ENCODE data around the gene XYLT1. TPM values are rescaled to one million over a fixed set of nuclear protein-coding genes. Genes with fewer than 3 reads are reported as not detected.

XYLT1 gene
- total RNA-seq, 1 experiment from 2014 or later: 12.5 TPM

DNA sequence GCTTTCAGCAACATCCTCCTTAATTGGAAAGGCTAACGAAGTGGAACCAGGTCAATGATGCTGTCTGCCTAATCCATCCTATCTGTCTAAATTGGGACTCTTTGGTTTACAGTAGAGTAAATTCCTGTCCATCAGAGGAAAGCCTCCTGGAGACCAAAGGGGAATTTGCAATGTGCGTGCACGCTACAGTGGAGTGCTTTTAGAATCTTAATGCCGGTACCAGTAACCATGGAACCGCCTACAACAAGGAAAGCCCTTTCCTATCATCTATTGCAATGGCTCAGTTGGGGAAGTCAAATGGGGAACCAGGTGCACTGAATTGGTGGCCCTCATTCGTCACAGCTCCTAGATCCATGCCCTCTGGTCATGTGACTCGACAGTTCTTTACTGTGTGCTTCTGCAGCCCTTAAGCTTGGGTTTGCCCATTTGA, 110.1 kb downstream of the XYLT1 start:
- no peaks in the 10 kb centered on the region for H3K27me3 ChIP-seq (replicated peaks; ENCODE audit: control insufficient read depth, insufficient read depth, low read length)
- no peak for TF ChIP-seq CTCF (IDR thresholded peaks at IDR 0.05; ENCODE audit: insufficient read depth in 1 of 2, low read depth in 1 of 2, low read length in 1 of 2, severe bottlenecking in 1 of 2, unreplicated experiment in 1 of 2)
- no peaks in the 10 kb centered on the region for H3K4me1 ChIP-seq
- BruUV-seq (replicated peaks): no TSS peak
- H3K4me3 Mint-ChIP-seq (ENCODE audit: unreplicated experiment): no peak overlapping the region
- intact Hi-C loops (cut with micrococcal nuclease; ENCODE audit: unreplicated experiment): no loop called here
- H3K36me3 Mint-ChIP-seq (ENCODE audit: insufficient read depth, unreplicated experiment): no peaks in the 10 kb centered on the region
- POLR2A ChIA-PET: no interaction called here
- no peaks in the 10 kb centered on the region for H3K4me1 Mint-ChIP-seq (ENCODE audit: low read depth, unreplicated experiment)
- no peak overlapping the region for H3K4me3 ChIP-seq (ENCODE audit: low read depth, low read length)
- CTCF ChIA-PET: no interaction called here
- H3K27ac Mint-ChIP-seq (ENCODE audit: unreplicated experiment): no peak overlapping the region
- H3K9me3 Mint-ChIP-seq (ENCODE audit: unreplicated experiment): no peaks in the 10 kb centered on the region
- no peaks in the 10 kb centered on the region for H3K9me3 ChIP-seq
- no peak for DNase-seq
- no peaks in the 10 kb centered on the region for H3K27me3 Mint-ChIP-seq (ENCODE audit: insufficient read depth, unreplicated experiment)
- no peaks in the 10 kb centered on the region for H3K36me3 ChIP-seq (ENCODE audit: control insufficient read depth, insufficient read depth, low read length)

- H3K4me3 ChIP-seq (ENCODE audit: low read depth, low read length): no peak overlapping the region
- TF ChIP-seq CTCF (IDR thresholded peaks at IDR 0.05; ENCODE audit: insufficient read depth in 1 of 2, low read depth in 1 of 2, low read length in 1 of 2, severe bottlenecking in 1 of 2, unreplicated experiment in 1 of 2): no peak
- DNase-seq: no peak
- ChIA-PET POLR2A (no interaction called here), CTCF (no interaction called here)
- H3K27me3 Mint-ChIP-seq (ENCODE audit: insufficient read depth, unreplicated experiment): no peaks in the 10 kb centered on the region
- no peak overlapping the region for H3K27ac Mint-ChIP-seq (ENCODE audit: unreplicated experiment)
- BruUV-seq (replicated peaks): no TSS peak
- no peak overlapping the region for H3K4me3 Mint-ChIP-seq (ENCODE audit: unreplicated experiment)
- intact Hi-C loops (cut with micrococcal nuclease; ENCODE audit: unreplicated experiment): no loop called here
- H3K9me3 Mint-ChIP-seq (ENCODE audit: unreplicated experiment): no peaks in the 10 kb centered on the region
- H3K4me1 ChIP-seq: no peaks in the 10 kb centered on the region
- no peaks in the 10 kb centered on the region for H3K27me3 ChIP-seq (replicated peaks; ENCODE audit: control insufficient read depth, insufficient read depth, low read length)
- no peaks in the 10 kb centered on the region for H3K36me3 Mint-ChIP-seq (ENCODE audit: insufficient read depth, unreplicated experiment)
- no peaks in the 10 kb centered on the region for H3K4me1 Mint-ChIP-seq (ENCODE audit: low read depth, unreplicated experiment)
- H3K9me3 ChIP-seq: no peaks in the 10 kb centered on the region
- H3K36me3 ChIP-seq (ENCODE audit: control insufficient read depth, insufficient read depth, low read length): no peaks in the 10 kb centered on the region
These were observed 110.9 kb downstream of the XYLT1 start for GRCh38 chr16:17359788-17360390.

- H3K27ac Mint-ChIP-seq (ENCODE audit: unreplicated experiment): no peak overlapping the region
- no peaks in the 10 kb centered on the region for H3K4me1 Mint-ChIP-seq (ENCODE audit: low read depth, unreplicated experiment)
- CTCF ChIA-PET: no interaction called here
- POLR2A ChIA-PET: no interaction called here
- H3K9me3 Mint-ChIP-seq (ENCODE audit: unreplicated experiment): no peaks in the 10 kb centered on the region
- no peak overlapping the region for H3K4me3 Mint-ChIP-seq (ENCODE audit: unreplicated experiment)
- Histone ChIP-seq H3K4me1 (no peaks in the 10 kb centered on the region), H3K9me3 (no peaks in the 10 kb centered on the region), H3K27me3 (replicated peaks; ENCODE audit: control insufficient read depth, insufficient read depth, low read length) (no peaks in the 10 kb centered on the region), H3K36me3 (ENCODE audit: control insufficient read depth, insufficient read depth, low read length) (no peaks in the 10 kb centered on the region), H3K4me3 (ENCODE audit: low read depth, low read length) (no peak overlapping the region)
- H3K27me3 Mint-ChIP-seq (ENCODE audit: insufficient read depth, unreplicated experiment): no peaks in the 10 kb centered on the region
- no peak for TF ChIP-seq CTCF (IDR thresholded peaks at IDR 0.05; ENCODE audit: insufficient read depth in 1 of 2, low read depth in 1 of 2, low read length in 1 of 2, severe bottlenecking in 1 of 2, unreplicated experiment in 1 of 2)
- no peak for DNase-seq
- no TSS peak for BruUV-seq (replicated peaks)
- H3K36me3 Mint-ChIP-seq (ENCODE audit: insufficient read depth, unreplicated experiment): no peaks in the 10 kb centered on the region
- intact Hi-C loops (cut with micrococcal nuclease; ENCODE audit: unreplicated experiment): no loop called here
These were observed 111.9 kb downstream of the XYLT1 start for GRCh38 chr16:17358846-17359245.
